Fibroblast of lung (primary cell): Measurements from ENCODE around the gene SIGLEC7. TPM values are rescaled to one million over a fixed set of nuclear protein-coding genes. Genes with fewer than 3 reads are reported as not detected.
"Not testable (repeated sequence)": the region's sequence is repeated elsewhere in the genome, so short reads cannot be mapped to it uniquely, and the experiment has no call there.

ENCODE experiments used
- DNase-seq, 2 donors: peaks; one replicate each; pipeline versions ENCODE4 v3.0.0 to v3.0.0-alpha.2; 2010; ENCODE audit warnings: low read depth in 2 of 2
- H2AFZ ChIP-seq: 2 replicates; pipeline ENCODE4 v1.5.1; 2012; ENCODE audit warnings: low read length, control low read depth, inconsistent platforms
- H3K27ac ChIP-seq: 2 replicates; pipeline ENCODE4 v1.5.1; 2011; ENCODE audit warnings: low read length, control low read depth; ENCODE audit not compliant: insufficient read depth
- H3K27me3 ChIP-seq: 2 replicates; pipeline ENCODE4 v1.5.1; 2011; ENCODE audit warnings: mild to moderate bottlenecking, low read length; ENCODE audit not compliant: control insufficient read depth, insufficient read depth
- H3K36me3 ChIP-seq: 2 replicates; pipeline ENCODE4 v1.5.1; 2011; ENCODE audit warnings: low read length; ENCODE audit not compliant: control insufficient read depth, insufficient read depth
- H3K4me1 ChIP-seq: 2 replicates; pipeline ENCODE4 v1.5.1; 2011; ENCODE audit warnings: low read length; ENCODE audit not compliant: control insufficient read depth, insufficient read depth; ENCODE audit errors: extremely low read depth
- H3K4me2 ChIP-seq: 2 replicates; pipeline ENCODE4 v1.5.1; 2011; ENCODE audit warnings: low read length, control low read depth; ENCODE audit not compliant: insufficient read depth; ENCODE audit errors: extremely low read depth
- H3K4me3 ChIP-seq, 4 experiments: fragments of 200-600 bp in 1 of 4; sonication (generic) in 1 of 4; replicated peaks in 1 of 4; 2 replicates each; pipeline ENCODE4 v1.5.1; 2011 to 2016; ENCODE audit warnings: low read length in 4 of 4, low read depth in 3 of 4, mild to moderate bottlenecking in 3 of 4, control low read depth in 2 of 4, inconsistent platforms in 1 of 4, mixed read lengths in 1 of 4; ENCODE audit not compliant: insufficient read depth in 1 of 4; ENCODE audit errors: control extremely low read depth in 1 of 4
- H3K79me2 ChIP-seq: 2 replicates; pipeline ENCODE4 v1.5.1; 2012; ENCODE audit warnings: mild to moderate bottlenecking, low read length, inconsistent platforms; ENCODE audit not compliant: control insufficient read depth, insufficient read depth
- H3K9ac ChIP-seq: 2 replicates; pipeline ENCODE4 v1.5.1; 2011; ENCODE audit warnings: mild to moderate bottlenecking, low read length, control low read depth; ENCODE audit not compliant: insufficient read depth
- H3K9me3 ChIP-seq: 2 replicates; pipeline ENCODE4 v1.5.1; 2012; ENCODE audit warnings: low read depth, low read length; ENCODE audit not compliant: control insufficient read depth, insufficient read depth
- H4K20me1 ChIP-seq: 2 replicates; pipeline ENCODE4 v1.5.1; 2011; ENCODE audit warnings: low read length; ENCODE audit not compliant: control insufficient read depth, insufficient read depth; ENCODE audit errors: extremely low read depth
- CTCF ChIP-seq, 2 donors: IDR thresholded peaks in 1 of 2; conservative IDR thresholded peaks in 1 of 2; 1 replicate in 1 of 2; 2 replicates in 1 of 2; pipeline ENCODE4 v1.5.1; 2011 to 2012; ENCODE audit warnings: low read length in 2 of 2, control low read depth in 1 of 2, inconsistent platforms in 1 of 2, low read depth in 1 of 2, mild to moderate bottlenecking in 1 of 2
- EZH2 ChIP-seq: IDR thresholded peaks from 2 replicates; pipeline ENCODE4 v1.5.1; 2012; ENCODE audit warnings: low read length, control low read depth, mild to moderate bottlenecking; ENCODE audit errors: missing control alignments
- polyA plus RNA-seq, 2 donors: library from polyadenylated mRNA; depleted of rRNA in 1 of 2; stranded (reverse) in 1 of 2; unstranded in 1 of 2; fragments of >200 nt; gene quantifications; 2 replicates each; pipeline ENCODE4 v1.2.1, GENCODE V29; 2011 to 2012; ENCODE audit warnings: missing spikeins in 1 of 2
- total RNA-seq: library from RNA; depleted of rRNA; stranded (reverse); fragments of >200 nt; gene quantifications from 2 replicates; pipeline ENCODE4 v1.2.1, GENCODE V29; 2014

SIGLEC7 gene
- total and polyA plus RNA-seq, 2 donors (not counting 1 experiment from before 2014, with no cell fraction given), result not detected

- Histone ChIP-seq H3K9me3 (no peaks in the 10 kb centered on the region), H2AFZ (no peak overlapping the region), H3K27ac (no peak overlapping the region), H3K9ac (no peak overlapping the region), H3K4me1 (no peaks in the 10 kb centered on the region), H3K79me2 (no peaks in the 10 kb centered on the region), H3K4me2 (no peak overlapping the region), H4K20me1 (no peaks in the 10 kb centered on the region), H3K36me3 (no peaks in the 10 kb centered on the region), H3K4me3 (no peak overlapping the region), H3K27me3 (no peaks in the 10 kb centered on the region)
- TF ChIP-seq CTCF (conservative IDR thresholded peaks at IDR 0.05 in 1 of 2, IDR thresholded peaks at IDR 0.05 in 1 of 2; ENCODE audit: low read depth in 1 of 2, low read length in 2 of 2) (no peak), EZH2 (no peak)
- no peak for DNase-seq
Measured at GRCh38 chr19:51141181-51141580, 920 bp upstream of the SIGLEC7 start.

GRCh38 chr19:51142809-51143475 is 841 bp downstream of the SIGLEC7 start:
- H3K4me3 ChIP-seq, H2AFZ ChIP-seq, H3K36me3 ChIP-seq, H3K9me3 ChIP-seq, H3K9ac ChIP-seq, H3K27me3 ChIP-seq, H3K4me1 ChIP-seq, DNase-seq, H3K4me2 ChIP-seq, H3K79me2 ChIP-seq, H3K27ac ChIP-seq, H4K20me1 ChIP-seq: not testable (repeated sequence)

- Histone ChIP-seq H4K20me1 (no peaks in the 10 kb centered on the region), H3K9me3 (no peaks in the 10 kb centered on the region), H3K27me3 (no peaks in the 10 kb centered on the region), H3K4me2 (no peak overlapping the region), H3K4me1 (no peaks in the 10 kb centered on the region), H3K4me3 (no peak overlapping the region), H3K9ac (no peak overlapping the region), H2AFZ (no peak overlapping the region), H3K79me2 (no peaks in the 10 kb centered on the region), H3K36me3 (no peaks in the 10 kb centered on the region), H3K27ac (no peak overlapping the region)
- no peak for DNase-seq
- no peak for TF ChIP-seq CTCF (conservative IDR thresholded peaks at IDR 0.05 in 1 of 2, IDR thresholded peaks at IDR 0.05 in 1 of 2; ENCODE audit: low read depth in 1 of 2, low read length in 2 of 2)
- no peak for TF ChIP-seq EZH2
Measured at GRCh38 chr19:51143486-51143885, 1.4 kb downstream of the SIGLEC7 start.
